ENCODE data around the gene RTN4IP1.

Gene RTN4IP1

DNA sequence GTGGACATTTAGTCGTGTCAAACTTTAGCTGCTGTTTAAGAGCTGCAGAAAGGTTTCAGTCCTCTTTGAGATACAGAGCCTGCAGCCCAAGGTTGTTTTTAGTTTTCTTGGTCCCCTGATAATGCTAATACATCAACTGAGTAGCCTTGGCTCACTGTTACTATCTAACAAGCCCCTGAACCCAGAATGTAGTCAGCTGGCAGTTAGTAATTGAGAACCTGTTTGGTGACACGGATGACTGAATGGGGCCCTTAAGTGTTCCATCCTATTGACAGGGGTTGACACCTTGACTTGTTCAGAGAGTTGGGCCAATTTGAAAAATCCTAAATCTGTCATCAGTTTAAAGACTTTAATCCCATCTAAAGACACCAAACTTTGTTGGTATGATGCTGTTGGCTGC lies 2.8 kb downstream of the RTN4IP1 start:
- H3K27ac ChIP-seq (ENCODE audit: low read depth, low read length), result no peak overlapping the region
- H3K27me3 ChIP-seq (ENCODE audit: control insufficient read depth in 1 of 2, insufficient read depth in 2 of 2, low read length in 2 of 2), result no peaks in the 10 kb centered on the region
- no peak overlapping the region for H3K9ac ChIP-seq (ENCODE audit: low read length)
- H3K36me3 ChIP-seq (ENCODE audit: insufficient read depth, low read length), result no peaks in the 10 kb centered on the region
- no peaks in the 10 kb centered on the region for H3K9me3 ChIP-seq (ENCODE audit: low read length)
- no peak overlapping the region for H3K4me3 ChIP-seq (ENCODE audit: low read depth in 1 of 2, low read length in 2 of 2)
- peaks cover 16% of the 10 kb centered on the region for H3K4me1 ChIP-seq (ENCODE audit: insufficient read depth, low read length)

DNA sequence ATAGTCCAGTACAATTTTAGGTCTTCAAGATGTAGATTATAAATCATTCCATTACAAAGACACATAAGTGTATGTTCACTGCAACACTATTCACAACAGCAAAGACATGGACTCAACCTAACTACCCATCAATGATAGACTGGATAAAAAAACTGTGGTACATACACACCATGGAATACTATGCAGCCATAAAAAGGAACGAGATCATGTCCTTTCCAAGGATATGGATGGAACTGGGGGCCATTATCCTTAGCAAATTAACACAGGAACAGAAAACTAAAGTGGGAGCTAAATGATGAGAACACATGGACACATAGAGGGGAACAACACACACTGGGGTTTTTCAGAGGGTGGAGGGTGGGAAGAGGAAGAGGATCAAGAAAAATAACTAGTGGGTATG lies 6.3 kb downstream of the RTN4IP1 start:
- Histone ChIP-seq H3K9me3 (ENCODE audit: low read length) (no peaks in the 10 kb centered on the region), H3K4me3 (ENCODE audit: low read depth in 1 of 2, low read length in 2 of 2) (no peak overlapping the region), H3K27me3 (ENCODE audit: control insufficient read depth in 1 of 2, insufficient read depth in 2 of 2, low read length in 2 of 2) (no peaks in the 10 kb centered on the region), H3K9ac (ENCODE audit: low read length) (no peak overlapping the region), H3K36me3 (ENCODE audit: insufficient read depth, low read length) (peaks cover 6% of the 10 kb centered on the region), H3K27ac (ENCODE audit: low read depth, low read length) (no peak overlapping the region), H3K4me1 (ENCODE audit: insufficient read depth, low read length) (no peaks in the 10 kb centered on the region)

DNA sequence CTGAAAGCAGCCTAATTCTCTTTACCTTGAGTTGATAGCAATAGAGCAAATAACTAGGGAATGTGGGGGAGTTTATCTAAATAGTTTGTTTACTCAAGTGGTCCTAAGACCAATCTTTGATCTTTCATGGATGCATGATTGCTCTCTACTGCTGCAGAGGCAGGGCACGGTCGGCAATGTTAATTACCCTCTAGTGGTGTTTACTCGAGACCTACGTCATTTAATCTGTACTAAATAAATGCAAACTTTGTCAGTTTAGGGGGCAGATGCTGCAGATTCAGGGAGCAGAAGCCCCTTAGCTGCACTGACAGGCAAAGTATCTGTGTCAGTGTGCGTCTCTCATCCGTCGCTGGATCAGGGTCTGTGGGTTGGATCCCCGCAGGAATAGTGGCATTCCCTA lies 6.9 kb downstream of the RTN4IP1 start:
- H3K9me3 ChIP-seq (ENCODE audit: low read length), result no peaks in the 10 kb centered on the region
- H3K27ac ChIP-seq (ENCODE audit: low read depth, low read length), result no peak overlapping the region
- no peaks in the 10 kb centered on the region for H3K4me1 ChIP-seq (ENCODE audit: insufficient read depth, low read length)
- no peaks in the 10 kb centered on the region for H3K27me3 ChIP-seq (ENCODE audit: control insufficient read depth in 1 of 2, insufficient read depth in 2 of 2, low read length in 2 of 2)
- H3K36me3 ChIP-seq (ENCODE audit: insufficient read depth, low read length), result peaks cover 6% of the 10 kb centered on the region
- H3K4me3 ChIP-seq (ENCODE audit: low read depth in 1 of 2, low read length in 2 of 2), result no peak overlapping the region
- H3K9ac ChIP-seq (ENCODE audit: low read length), result no peak overlapping the region

DNA sequence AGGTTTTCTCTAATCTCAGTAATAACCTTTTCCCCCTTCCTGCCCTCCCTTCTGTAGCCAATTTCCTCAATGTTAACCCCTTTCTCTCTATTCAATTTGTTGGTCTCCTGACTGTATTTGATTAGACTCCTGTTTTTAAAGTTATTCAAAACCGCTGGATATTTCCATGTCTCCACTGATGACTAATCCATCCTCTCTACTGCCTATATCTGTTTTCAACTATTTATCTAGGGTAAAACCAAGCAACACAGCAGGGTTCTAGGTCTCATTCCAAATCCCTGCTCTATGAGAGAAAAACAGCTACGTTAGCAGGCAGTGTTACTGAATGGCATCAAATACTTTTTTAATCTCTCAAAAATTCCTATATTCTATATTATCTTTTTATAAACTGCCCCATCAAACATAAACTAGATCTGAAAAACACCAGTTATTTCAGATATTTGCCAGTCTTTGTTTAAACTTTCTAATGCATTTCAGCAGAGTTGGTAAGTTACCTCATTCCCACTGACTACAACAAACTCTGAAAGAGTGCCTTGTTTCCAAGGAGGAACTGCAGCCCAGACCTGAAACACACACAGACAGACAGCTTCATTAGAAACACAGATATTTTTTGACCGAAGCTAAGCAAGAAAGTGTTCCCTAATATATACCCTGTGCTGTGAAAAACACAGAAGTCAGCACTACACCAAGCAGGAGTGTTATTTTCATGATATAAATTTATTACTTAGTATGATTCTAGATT lies 8.2 kb downstream of the RTN4IP1 start:
- Histone ChIP-seq H3K4me3 (ENCODE audit: low read depth in 1 of 2, low read length in 2 of 2) (no peak overlapping the region), H3K9ac (ENCODE audit: low read length) (no peak overlapping the region), H3K9me3 (ENCODE audit: low read length) (no peaks in the 10 kb centered on the region), H3K4me1 (ENCODE audit: insufficient read depth, low read length) (no peaks in the 10 kb centered on the region), H3K36me3 (ENCODE audit: insufficient read depth, low read length) (peaks cover 11% of the 10 kb centered on the region), H3K27ac (ENCODE audit: low read depth, low read length) (no peak overlapping the region), H3K27me3 (ENCODE audit: control insufficient read depth in 1 of 2, insufficient read depth in 2 of 2, low read length in 2 of 2) (no peaks in the 10 kb centered on the region)

DNA sequence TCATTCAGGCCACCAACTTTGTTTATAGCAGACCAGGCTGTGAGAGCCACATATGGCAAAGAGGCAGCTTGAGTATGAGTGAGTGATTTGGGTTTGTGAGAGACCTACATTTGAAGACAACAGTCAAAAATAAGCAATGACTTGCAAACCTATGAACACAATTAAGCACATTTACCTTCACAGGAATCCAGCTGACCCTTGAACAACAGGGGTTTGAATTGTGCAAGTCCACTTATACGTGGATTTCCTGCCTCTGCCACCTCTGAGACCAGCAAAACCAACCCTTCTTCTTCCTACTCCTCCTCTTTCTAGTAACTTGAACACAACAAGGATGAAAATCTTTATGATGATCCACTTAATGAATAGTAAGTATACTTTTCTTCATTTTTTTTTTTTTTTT lies 10.1 kb downstream of the RTN4IP1 start:
- Histone ChIP-seq H3K9ac (ENCODE audit: low read length) (no peak overlapping the region), H3K4me3 (ENCODE audit: low read depth in 1 of 2, low read length in 2 of 2) (no peak overlapping the region), H3K27ac (ENCODE audit: low read depth, low read length) (no peak overlapping the region), H3K9me3 (ENCODE audit: low read length) (no peaks in the 10 kb centered on the region), H3K4me1 (ENCODE audit: insufficient read depth, low read length) (no peaks in the 10 kb centered on the region), H3K27me3 (ENCODE audit: control insufficient read depth in 1 of 2, insufficient read depth in 2 of 2, low read length in 2 of 2) (no peaks in the 10 kb centered on the region), H3K36me3 (ENCODE audit: insufficient read depth, low read length) (peaks cover 11% of the 10 kb centered on the region)

GRCh38 chr6:106618324-106618723 lies 11.0 kb downstream of the RTN4IP1 start:
- no peak overlapping the region for H3K27ac ChIP-seq (ENCODE audit: low read depth, low read length)
- no peak overlapping the region for H3K9ac ChIP-seq (ENCODE audit: low read length)
- no peaks in the 10 kb centered on the region for H3K4me1 ChIP-seq (ENCODE audit: insufficient read depth, low read length)
- H3K4me3 ChIP-seq (ENCODE audit: low read depth in 1 of 2, low read length in 2 of 2), result no peak overlapping the region
- no peaks in the 10 kb centered on the region for H3K9me3 ChIP-seq (ENCODE audit: low read length)
- H3K27me3 ChIP-seq (ENCODE audit: control insufficient read depth in 1 of 2, insufficient read depth in 2 of 2, low read length in 2 of 2), result no peaks in the 10 kb centered on the region
- peaks cover 16% of the 10 kb centered on the region for H3K36me3 ChIP-seq (ENCODE audit: insufficient read depth, low read length)

- H3K9ac ChIP-seq (ENCODE audit: low read length), result no peak overlapping the region
- H3K4me1 ChIP-seq (ENCODE audit: insufficient read depth, low read length), result no peaks in the 10 kb centered on the region
- no peaks in the 10 kb centered on the region for H3K27me3 ChIP-seq (ENCODE audit: control insufficient read depth in 1 of 2, insufficient read depth in 2 of 2, low read length in 2 of 2)
- peaks cover 16% of the 10 kb centered on the region for H3K36me3 ChIP-seq (ENCODE audit: insufficient read depth, low read length)
- no peaks in the 10 kb centered on the region for H3K9me3 ChIP-seq (ENCODE audit: low read length)
- H3K4me3 ChIP-seq (ENCODE audit: low read depth in 1 of 2, low read length in 2 of 2), result no peak overlapping the region
- H3K27ac ChIP-seq (ENCODE audit: low read depth, low read length), result no peak overlapping the region
These were observed 11.4 kb downstream of the RTN4IP1 start for GRCh38 chr6:106617857-106618256.

- Histone ChIP-seq H3K4me1 (ENCODE audit: insufficient read depth, low read length) (no peaks in the 10 kb centered on the region), H3K9me3 (ENCODE audit: low read length) (no peaks in the 10 kb centered on the region), H3K9ac (ENCODE audit: low read length) (no peak overlapping the region), H3K27me3 (ENCODE audit: control insufficient read depth in 1 of 2, insufficient read depth in 2 of 2, low read length in 2 of 2) (no peaks in the 10 kb centered on the region), H3K36me3 (ENCODE audit: insufficient read depth, low read length) (peaks cover 16% of the 10 kb centered on the region), H3K27ac (ENCODE audit: low read depth, low read length) (no peak overlapping the region), H3K4me3 (ENCODE audit: low read depth in 1 of 2, low read length in 2 of 2) (no peak overlapping the region)
These were observed 12.0 kb downstream of the RTN4IP1 start for GRCh38 chr6:106617302-106617701.

DNA sequence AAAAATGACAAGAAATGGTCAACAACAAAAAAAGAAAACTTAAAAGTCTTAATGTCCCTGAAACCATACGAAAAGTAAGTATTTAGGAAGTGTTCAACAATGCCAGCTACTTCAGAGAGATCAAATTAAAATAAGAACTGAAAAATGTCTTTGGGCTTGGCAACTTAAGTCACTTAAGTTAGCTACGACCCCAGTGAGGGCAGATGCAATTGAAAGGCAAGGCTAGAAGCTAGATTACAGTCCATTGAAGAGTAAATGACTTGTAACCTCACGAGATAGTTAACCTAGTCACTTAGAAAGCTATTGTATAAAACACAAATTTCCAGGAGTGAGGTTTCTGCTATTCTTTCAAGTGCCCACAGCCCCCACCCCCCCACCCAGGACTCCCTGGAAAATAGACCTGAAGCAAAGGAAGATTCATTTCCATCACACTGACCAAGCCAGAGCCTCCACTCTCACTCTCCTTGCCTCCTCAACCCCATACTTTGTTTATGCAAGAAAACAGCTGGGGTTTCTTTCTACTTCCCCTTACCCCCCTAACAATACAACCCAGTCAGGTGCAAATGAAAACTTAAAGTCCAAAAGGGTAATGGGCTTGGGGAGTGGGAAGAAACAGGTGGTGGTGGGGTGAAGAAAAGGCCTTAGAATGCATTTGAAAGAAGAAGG lies 14.6 kb downstream of the RTN4IP1 start:
- Histone ChIP-seq H3K9me3 (ENCODE audit: low read length) (no peaks in the 10 kb centered on the region), H3K27ac (ENCODE audit: low read depth, low read length) (no peak overlapping the region), H3K27me3 (ENCODE audit: control insufficient read depth in 1 of 2, insufficient read depth in 2 of 2, low read length in 2 of 2) (no peaks in the 10 kb centered on the region)

GRCh38 chr6:106614166-106614565 lies 15.1 kb downstream of the RTN4IP1 start:
- no peak overlapping the region for H3K27ac ChIP-seq (ENCODE audit: low read depth, low read length)
- H3K27me3 ChIP-seq (ENCODE audit: control insufficient read depth in 1 of 2, insufficient read depth in 2 of 2, low read length in 2 of 2), result no peaks in the 10 kb centered on the region
- no peak overlapping the region for H3K9ac ChIP-seq (ENCODE audit: low read length)
- H3K4me1 ChIP-seq (ENCODE audit: insufficient read depth, low read length), result no peaks in the 10 kb centered on the region
- H3K4me3 ChIP-seq (ENCODE audit: low read depth in 1 of 2, low read length in 2 of 2), result no peak overlapping the region
- H3K9me3 ChIP-seq (ENCODE audit: low read length), result no peaks in the 10 kb centered on the region
- peaks cover 16% of the 10 kb centered on the region for H3K36me3 ChIP-seq (ENCODE audit: insufficient read depth, low read length)

More for the DNA sequence above, 14.6 kb downstream of the RTN4IP1 start:
- no peak overlapping the region for H3K9ac ChIP-seq (ENCODE audit: low read length)
- no peaks in the 10 kb centered on the region for H3K4me1 ChIP-seq (ENCODE audit: insufficient read depth, low read length)
- H3K36me3 ChIP-seq (ENCODE audit: insufficient read depth, low read length), result peaks cover 16% of the 10 kb centered on the region
- no peak overlapping the region for H3K4me3 ChIP-seq (ENCODE audit: low read depth in 1 of 2, low read length in 2 of 2)

DNA sequence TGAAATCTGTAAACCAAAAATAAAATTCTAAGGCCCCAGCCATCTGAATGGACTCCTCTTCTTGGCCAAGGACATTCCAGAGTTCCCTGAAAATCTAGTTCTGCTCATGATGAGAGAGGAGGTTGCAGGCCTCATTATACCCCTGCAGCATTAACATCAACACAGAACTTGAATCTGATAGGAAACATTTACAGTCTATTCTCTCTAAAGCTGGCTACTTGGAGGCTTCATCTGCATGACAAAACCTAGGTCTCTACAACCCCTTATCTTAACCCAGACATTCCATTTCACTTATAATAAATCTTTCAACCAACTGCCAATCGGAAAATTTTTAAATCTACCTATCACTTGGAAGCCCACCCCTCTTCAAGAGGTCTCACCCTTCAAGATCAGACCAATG lies 15.7 kb downstream of the RTN4IP1 start:
- Histone ChIP-seq H3K4me1 (ENCODE audit: insufficient read depth, low read length) (no peaks in the 10 kb centered on the region), H3K9ac (ENCODE audit: low read length) (no peak overlapping the region), H3K36me3 (ENCODE audit: insufficient read depth, low read length) (peaks cover 13% of the 10 kb centered on the region), H3K27ac (ENCODE audit: low read depth, low read length) (no peak overlapping the region), H3K4me3 (ENCODE audit: low read depth in 1 of 2, low read length in 2 of 2) (no peak overlapping the region), H3K27me3 (ENCODE audit: control insufficient read depth in 1 of 2, insufficient read depth in 2 of 2, low read length in 2 of 2) (no peaks in the 10 kb centered on the region), H3K9me3 (ENCODE audit: low read length) (no peaks in the 10 kb centered on the region)
